Activated T-helper 1 cell treated with Interleukin-2 at 50 U/mL for 16 hours (primary cell): ENCODE data around the gene VTI1B.
"Not testable (repeated sequence)": the region's sequence is repeated elsewhere in the genome, so short reads cannot be mapped to it uniquely, and the experiment has no call there.

ENCODE experiments used
- DNase-seq: peaks from one replicate; pipeline ENCODE4 v3.0.0-alpha.2; 2020; ENCODE audit warnings: low read depth

The VTI1B gene

GRCh38 chr14:67627519-67627918 is 46.9 kb downstream of the VTI1B start:
- DNase-seq: no peak

GRCh38 chr14:67626131-67626530 is 48.3 kb downstream of the VTI1B start:
- DNase-seq: not testable (repeated sequence)

- DNase-seq: no peak
Observed at GRCh38 chr14:67623114-67623513, 51.3 kb downstream of the VTI1B start.

DNA sequence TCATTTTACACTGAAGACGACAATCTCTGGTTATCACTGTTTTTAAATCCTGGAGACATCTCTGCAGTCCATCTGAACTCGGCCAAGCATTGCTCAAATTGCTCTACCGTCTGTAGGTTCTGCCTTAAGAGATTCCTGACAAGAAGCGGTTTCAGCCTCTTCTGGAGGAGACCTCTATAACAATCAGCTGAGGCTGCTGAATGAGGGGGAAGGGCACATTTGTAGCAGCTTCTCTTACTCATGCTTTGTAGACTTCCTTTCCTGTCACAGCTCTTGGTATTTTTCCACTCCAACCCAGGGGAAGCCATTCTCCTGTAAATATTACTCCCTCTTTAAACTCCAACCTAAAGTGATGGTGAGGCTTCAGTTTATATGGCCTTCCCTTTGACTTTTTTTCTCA is 51.8 kb downstream of the VTI1B start:
- no peak for DNase-seq

GRCh38 chr14:67620217-67620785 is 54.1 kb downstream of the VTI1B start:
- no peak for DNase-seq

DNA sequence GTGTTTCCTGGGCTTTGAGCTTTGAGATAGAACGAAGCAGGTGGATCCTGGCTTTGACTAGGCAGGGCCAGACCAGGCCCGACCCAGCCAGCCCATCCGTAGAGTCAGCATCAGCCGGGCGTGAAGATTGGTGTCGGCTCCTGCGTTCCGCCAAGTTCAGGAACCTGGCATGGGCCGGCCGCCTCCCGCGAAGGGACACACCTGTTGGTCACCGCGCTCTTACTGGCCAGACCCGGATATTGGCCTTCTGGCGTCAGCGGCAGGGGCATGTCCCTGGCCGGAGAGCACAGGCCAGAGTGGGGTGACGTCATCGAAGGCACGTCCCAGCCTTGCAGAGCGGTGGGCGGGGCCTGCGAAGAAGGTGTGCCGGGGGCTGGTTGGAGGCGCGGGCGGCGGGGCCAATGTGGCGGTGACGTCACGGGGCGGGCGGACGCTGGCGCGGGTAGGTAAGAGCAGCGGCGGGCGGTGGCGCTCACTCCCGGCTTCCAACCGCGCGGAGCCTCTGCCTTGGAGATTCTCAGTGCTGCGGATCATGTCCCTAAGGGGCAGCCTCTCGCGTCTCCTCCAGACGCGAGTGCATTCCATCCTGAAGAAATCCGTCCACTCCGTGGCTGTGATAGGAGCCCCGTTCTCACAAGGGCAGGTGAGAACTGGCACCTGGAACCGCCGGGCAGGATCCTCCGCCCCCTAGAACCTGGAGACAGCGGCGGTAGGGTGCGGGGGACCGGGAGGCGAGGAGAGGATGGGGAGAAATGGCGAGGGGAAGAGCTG is 54.8 kb downstream of the VTI1B start, which contains the start of gene ARG2:
TSS of gene ARG2 (plus strand) at position 475 of the 771 bp plus-strand sequence. CDS start at position 533, 58 bp downstream.
- DNase-seq: peak; percentile 95

DNA sequence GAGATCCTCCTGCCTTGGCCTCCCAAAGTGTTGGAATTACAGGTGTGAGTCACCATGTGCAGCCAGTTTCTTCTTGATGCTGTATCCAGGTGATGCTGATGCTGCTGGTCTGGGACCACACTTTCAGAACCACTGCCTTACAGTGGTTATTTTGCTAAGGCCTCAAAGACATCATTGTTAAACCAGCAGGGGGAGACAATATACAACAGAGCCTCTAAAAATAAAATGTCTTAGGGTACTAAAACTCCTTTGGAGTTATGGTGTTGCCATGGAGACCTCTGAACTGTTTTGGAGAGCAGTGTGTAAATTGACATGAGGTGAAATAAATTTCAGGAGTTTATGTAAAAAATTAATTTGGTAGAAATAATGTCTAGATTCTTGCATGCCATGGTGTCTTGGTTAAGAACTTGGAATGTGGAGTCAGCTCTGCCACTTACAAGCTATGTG is 55.8 kb downstream of the VTI1B start:
- DNase-seq: no peak

DNA sequence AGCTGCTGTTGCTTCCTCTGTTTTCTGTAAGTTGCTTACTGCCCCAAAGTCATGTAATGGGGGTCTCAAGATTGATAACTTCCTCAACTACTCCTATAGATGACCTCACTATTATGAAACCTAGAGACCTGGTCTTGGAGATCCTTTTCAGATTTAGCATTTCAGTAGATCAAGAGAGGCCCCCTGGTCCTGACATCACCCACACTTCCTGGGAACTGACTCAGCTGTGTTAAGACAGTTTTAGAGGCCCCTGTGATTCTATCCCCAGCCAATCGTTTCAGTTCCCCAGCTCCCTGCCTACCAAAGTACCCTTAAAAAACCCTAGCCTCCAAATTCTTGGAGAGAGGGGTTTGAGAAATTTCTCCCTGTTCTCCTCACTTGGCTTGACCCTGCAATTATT is 63.9 kb downstream of the VTI1B start:
- no peak for DNase-seq

DNA sequence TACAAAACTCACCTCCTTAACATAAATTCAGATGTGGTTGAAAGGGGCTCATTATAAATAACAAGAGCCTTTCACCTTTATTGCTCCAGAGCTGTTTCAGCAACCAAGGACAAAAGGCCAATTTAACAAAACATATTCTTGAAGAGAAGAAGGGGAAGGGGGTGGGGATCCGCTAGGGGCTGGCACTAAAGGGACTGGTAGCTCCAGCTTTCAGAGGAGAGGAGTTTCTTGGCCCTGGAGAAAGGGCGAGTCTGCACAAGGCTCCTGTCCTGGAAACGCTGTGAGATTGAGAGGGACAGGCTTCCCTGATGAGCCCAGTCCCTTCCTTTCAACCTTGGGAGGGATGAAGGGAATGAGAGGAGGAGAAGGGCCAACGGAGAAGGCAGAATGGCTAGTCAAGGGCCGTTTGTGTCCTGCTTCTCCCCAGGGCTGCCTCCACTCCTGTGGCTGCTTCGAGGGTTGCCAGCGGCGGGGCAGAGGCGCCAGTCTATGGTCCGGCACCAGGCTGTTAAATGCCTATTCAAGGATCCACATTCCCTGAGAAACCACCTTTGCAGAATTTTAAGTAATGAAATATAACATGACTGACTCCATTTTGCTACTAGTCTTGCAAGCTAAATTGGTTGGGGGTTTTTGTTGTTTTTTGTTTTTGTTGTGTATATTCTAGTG is 64.7 kb downstream of the VTI1B start:
- DNase-seq: no peak

DNA sequence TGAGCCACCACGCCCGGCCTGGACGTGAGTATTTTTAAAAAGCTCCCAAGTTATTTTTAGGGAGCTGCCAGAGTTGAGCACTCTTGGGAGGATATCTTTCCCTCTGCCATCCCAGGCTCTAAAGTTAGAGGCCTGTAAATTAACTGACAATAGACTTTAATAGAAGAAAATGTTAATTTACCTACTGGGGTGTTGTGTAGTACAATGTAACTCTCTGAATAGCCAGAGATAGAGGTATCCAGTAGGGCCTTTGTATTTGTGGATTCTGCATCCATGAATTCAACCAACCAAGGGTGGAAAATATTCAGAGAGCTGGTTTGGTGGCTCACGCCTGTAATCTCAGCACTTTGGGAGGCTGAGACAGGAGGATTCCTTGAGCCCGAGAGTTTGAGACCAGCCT is 66.8 kb downstream of the VTI1B start:
- no peak for DNase-seq

GRCh38 chr14:67602995-67603545 is 71.4 kb downstream of the VTI1B start:
- no peak for DNase-seq

GRCh38 chr14:67602076-67602475 is 72.4 kb downstream of the VTI1B start:
- no peak for DNase-seq

- not testable (repeated sequence) for DNase-seq
Observed at GRCh38 chr14:67600562-67600974, 73.9 kb downstream of the VTI1B start.

DNA sequence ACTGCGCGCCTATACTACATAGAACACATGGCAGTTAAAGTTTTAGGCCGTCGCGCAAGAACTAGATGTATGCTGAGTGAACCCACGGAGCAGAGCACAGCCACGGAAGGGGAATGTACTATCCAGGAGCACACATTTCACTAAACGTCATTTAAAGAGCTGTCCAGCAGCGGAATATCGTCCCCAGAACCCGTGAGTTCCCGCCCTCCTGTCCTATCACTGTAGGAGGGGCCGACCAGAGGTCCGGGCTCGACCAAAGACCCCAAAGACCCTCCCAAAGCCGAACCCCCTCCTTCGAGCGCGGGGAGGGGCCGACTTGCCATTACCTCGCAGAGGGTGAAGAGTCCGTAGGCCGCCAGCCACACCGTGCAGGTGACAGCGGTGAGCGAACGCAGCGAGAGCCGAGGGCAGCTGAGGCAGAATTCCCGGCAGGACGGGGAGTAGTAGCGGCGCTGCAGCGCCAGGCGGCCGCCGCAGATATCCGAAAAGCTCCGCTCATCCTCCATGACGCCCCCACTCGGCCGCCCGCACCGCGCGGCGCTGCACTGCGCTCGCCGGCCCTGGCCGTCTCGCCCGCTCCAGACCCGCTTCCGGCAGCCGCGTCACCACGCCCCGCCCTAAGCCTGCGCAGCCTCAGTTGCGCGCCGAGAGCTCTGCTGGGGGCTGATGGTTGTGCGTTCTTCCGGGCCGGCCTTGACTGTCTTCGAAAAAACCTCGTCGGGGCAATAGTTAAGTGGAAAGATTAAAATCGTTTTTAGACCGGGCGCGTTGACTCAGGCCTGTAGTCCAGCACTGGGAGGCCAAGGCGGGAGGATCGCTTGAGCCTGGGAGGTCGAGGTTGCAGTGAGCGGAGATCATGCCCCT is 74.5 kb downstream of the VTI1B start, which contains the start of gene PIGH:
TSS of gene PIGH (minus strand) at position 571 of the 864 bp plus-strand sequence. CDS start at position 506, 65 bp downstream.
- DNase-seq: peak; percentile 92
